Lower leg skin (tissue), 3 donors: ENCODE results near the gene ABLIM1.

Source experiments
- CTCF ChIP-seq, 3 donors: fragments of 450-650 bp; IDR thresholded peaks; one replicate each; pipeline ENCODE4 v1.5.1; 2016; ENCODE audit warnings: antibody characterized with exemption in 3 of 3, mild to moderate bottlenecking in 3 of 3, moderate library complexity in 2 of 3
- POLR2A ChIP-seq, 2 donors: fragments of 450-650 bp; IDR thresholded peaks; one replicate each; pipeline ENCODE4 v1.6.1; 2016 to 2017; ENCODE audit warnings: antibody characterized with exemption in 2 of 2, mild to moderate bottlenecking in 1 of 2, moderate library complexity in 1 of 2

GRCh38 chr10:114483575-114483974 is 174.5 kb downstream of the ABLIM1 start:
- TF ChIP-seq CTCF (IDR thresholded peaks at IDR 0.05), result no peak
- no peak for TF ChIP-seq POLR2A (IDR thresholded peaks at IDR 0.05)
